Fibroblast of gingiva (primary cell): ENCODE results near the gene CAPN5.

Experiments
- DNase-seq: peaks from one replicate; pipeline ENCODE4 v3.0.0-alpha.2; 2011; ENCODE audit warnings: low read depth

CAPN5 gene

GRCh38 chr11:77064648-77065217 lies 2.0 kb upstream of the CAPN5 start:
- no peak for DNase-seq

GRCh38 chr11:77065878-77066228 lies 918 bp upstream of the CAPN5 start:
- peak; percentile 85 for DNase-seq

GRCh38 chr11:77067861-77068443 lies 1.2 kb downstream of the CAPN5 start:
- no peak for DNase-seq

- DNase-seq = no peak
Measured at GRCh38 chr11:77068457-77069335, 1.9 kb downstream of the CAPN5 start.

- DNase-seq = no peak
Measured at GRCh38 chr11:77069336-77069968, 2.7 kb downstream of the CAPN5 start.

- DNase-seq = no peak
Measured at GRCh38 chr11:77069969-77070582, 3.3 kb downstream of the CAPN5 start.

- no peak for DNase-seq
Measured at GRCh38 chr11:77071077-77071476, 4.3 kb downstream of the CAPN5 start.

GRCh38 chr11:77071671-77072605 lies 5.2 kb downstream of the CAPN5 start:
- no peak for DNase-seq

- no peak for DNase-seq
Measured at GRCh38 chr11:77072851-77073327, 6.1 kb downstream of the CAPN5 start.

- peak; percentile 97 for DNase-seq
Measured at GRCh38 chr11:77073328-77074001, 6.7 kb downstream of the CAPN5 start.

- DNase-seq = no peak
Measured at GRCh38 chr11:77074205-77074604, 7.4 kb downstream of the CAPN5 start.

- no peak for DNase-seq
Measured at GRCh38 chr11:77074626-77075221, 8.0 kb downstream of the CAPN5 start.

GRCh38 chr11:77075425-77075905 lies 8.7 kb downstream of the CAPN5 start:
- no peak for DNase-seq

- no peak for DNase-seq
Measured at GRCh38 chr11:77079666-77080065, 12.9 kb downstream of the CAPN5 start.

- no peak for DNase-seq
Measured at GRCh38 chr11:77080643-77081210, 14.0 kb downstream of the CAPN5 start.

GRCh38 chr11:77081381-77081851 lies 14.6 kb downstream of the CAPN5 start:
- DNase-seq = no peak

GRCh38 chr11:77081976-77082836 lies 15.4 kb downstream of the CAPN5 start:
- DNase-seq = no peak

GRCh38 chr11:77082838-77083565 lies 16.2 kb downstream of the CAPN5 start:
- DNase-seq = peak; percentile 32
